K562 (cell line): ENCODE data around the gene NFKB2. TPM values are rescaled to one million over a fixed set of nuclear protein-coding genes. Genes with fewer than 3 reads are reported as not detected.
A peak's percentile ranks its signal among the peaks of the same experiment; 100 is the strongest.

Source experiments
- CCNT2 ChIP-seq: IDR thresholded peaks from 2 replicates; pipeline ENCODE4 v1.6.1; 2011; ENCODE audit warnings: borderline replicate concordance, low read depth, mild to moderate bottlenecking, moderate library complexity, mixed read lengths, low read length; ENCODE audit not compliant: insufficient read length; ENCODE audit errors: extremely low read depth
- DACH1 ChIP-seq: fragments of 450-650 bp; IDR thresholded peaks from 2 replicates; pipeline ENCODE4 v1.6.1; 2018; ENCODE audit not compliant: partially characterized antibody
- GTF2E2 ChIP-seq: fragments of 200-800 bp; sonication (Bioruptor generic); IDR thresholded peaks from 2 replicates; pipeline ENCODE4 v1.6.1; 2016; ENCODE audit warnings: missing genetic modification characterization, missing compliant biosample characterization
- GTF2F1 ChIP-seq: IDR thresholded peaks from 2 replicates; pipeline ENCODE4 v1.6.1; 2011; ENCODE audit warnings: low read depth, low read length, improper control_type of control experiment
- ILK ChIP-seq: fragments of 450-650 bp; IDR thresholded peaks from 2 replicates; pipeline ENCODE4 v1.6.1; 2016; ENCODE audit warnings: missing genetic modification characterization, low read depth, mild to moderate bottlenecking, missing compliant biosample characterization, moderate library complexity, borderline replicate concordance
- NCOA6 ChIP-seq: fragments of 450-650 bp; IDR thresholded peaks from 2 replicates; pipeline ENCODE4 v1.6.1; 2017; ENCODE audit warnings: mild to moderate bottlenecking
- NFXL1 ChIP-seq: fragments of 450-650 bp; formaldehyde crosslinking; IDR thresholded peaks from 2 replicates; pipeline ENCODE4 v1.4.0; 2021; ENCODE audit warnings: mild to moderate bottlenecking
- RB1 ChIP-seq: fragments of 450-650 bp; IDR thresholded peaks from 2 replicates; pipeline ENCODE4 v1.6.1; 2017; ENCODE audit warnings: low read depth, mild to moderate bottlenecking
- RBM15 ChIP-seq: fragments of 200-400 bp; formaldehyde crosslinking; IDR thresholded peaks from 2 replicates; pipeline ENCODE4 v1.6.1; 2018; ENCODE audit warnings: mild to moderate bottlenecking, low read length, moderate library complexity; ENCODE audit not compliant: insufficient read depth
- SIRT6 ChIP-seq: IDR thresholded peaks from one replicate; pipeline ENCODE4 v1.6.1; 2012; ENCODE audit warnings: low read depth, mild to moderate bottlenecking, control low read depth, inconsistent platforms, low read length, moderate library complexity
- SMC3 ChIP-seq: conservative IDR thresholded peaks from 2 replicates; pipeline ENCODE4 v1.6.1; 2011; ENCODE audit warnings: low read depth, low read length, improper control_type of control experiment; ENCODE audit not compliant: insufficient read depth
- ZBTB1 ChIP-seq: sonication (generic); formaldehyde crosslinking; IDR thresholded peaks from 2 replicates; pipeline ENCODE4 v1.8.1; 2023; ENCODE audit warnings: missing genetic modification reagents, low read depth, mild to moderate bottlenecking, borderline replicate concordance
- ZBTB11 ChIP-seq, 3 experiments: fragments of 200-800 bp in 1 of 3; fragments of 250-450 bp in 1 of 3; fragments of 450-650 bp in 1 of 3; sonication (Bioruptor Pico) in 1 of 3; sonication (Bioruptor generic) in 1 of 3; formaldehyde crosslinking in 1 of 3; IDR thresholded peaks; 2 replicates each; pipeline versions ENCODE4 v1.6.1 to v1.8.0; 2016 to 2022; ENCODE audit warnings: mild to moderate bottlenecking in 2 of 3, missing genetic modification characterization in 2 of 3, missing compliant biosample characterization in 1 of 3, moderate library complexity in 1 of 3
- ZBTB33 ChIP-seq: sonication (generic); formaldehyde crosslinking; IDR thresholded peaks from 2 replicates; pipeline ENCODE4 v1.8.1; 2023; ENCODE audit warnings: mild to moderate bottlenecking, missing genetic modification reagents
- ZBTB8A ChIP-seq: fragments of 450-650 bp; IDR thresholded peaks from 2 replicates; pipeline ENCODE4 v1.6.1; 2018; ENCODE audit warnings: mild to moderate bottlenecking, moderate library complexity; ENCODE audit not compliant: partially characterized antibody
- ZNF253 ChIP-seq: fragments of 250-450 bp; sonication (Bioruptor Pico); conservative IDR thresholded peaks from 2 replicates; pipeline ENCODE4 v1.6.1; 2021; ENCODE audit warnings: mild to moderate bottlenecking
- ZNF511 ChIP-seq: sonication (generic); formaldehyde crosslinking; IDR thresholded peaks from 2 replicates; pipeline ENCODE4 v1.8.0; 2022; ENCODE audit warnings: mild to moderate bottlenecking, missing genetic modification reagents
- ZNF584 ChIP-seq: fragments of 200-800 bp; sonication (Bioruptor generic); IDR thresholded peaks from 2 replicates; pipeline ENCODE4 v1.6.1; 2016; ENCODE audit warnings: low read depth, mild to moderate bottlenecking, missing genetic modification characterization, missing compliant biosample characterization
- polyA plus RNA-seq, 8 experiments: library from polyadenylated mRNA; depleted of rRNA in 4 of 8; stranded (reverse) in 5 of 8; unstranded in 3 of 8; fragments of >200 nt; fragmentation: Nextera tagmentation in 2 of 8; fragmentation: Illumina TruSeq in 1 of 8; extraction: Ambion mirVana in 2 of 8; extraction: Trizol in 1 of 8; gene quantifications; 2 replicates each; pipeline versions ENCODE4 v1.2.1 to v1.2.3, GENCODE V29; 2011 to 2014; ENCODE audit warnings: inconsistent platforms in 1 of 8, missing spikeins in 1 of 8
- total RNA-seq, 7 experiments: library from RNA; depleted of rRNA in 6 of 7; stranded (reverse); fragments of >200 nt in 6 of 7; fragmentation: Illumina TruSeq in 2 of 7; extraction: Trizol in 2 of 7; gene quantifications; 2 replicates each; pipeline versions ENCODE4 v1.2.1 to v1.2.3, GENCODE V29; 2011 to 2021; ENCODE audit warnings: low replicate concordance in 1 of 7

Gene NFKB2
- total and polyA plus RNA-seq, 9 of the 15 experiments (the other 6 are each of a cell fraction or from before 2014, with no cell fraction given): 0.07 to 20.3 (median 7.9) TPM

GRCh38 chr10:102389894-102390293 lies 5.6 kb upstream of the NFKB2 start (continued):
- no peak for TF ChIP-seq RBM15
- TF ChIP-seq ZNF253: no peak
- no peak for TF ChIP-seq NFXL1 (CRISPR knock-in tag)
- TF ChIP-seq ZNF511 (CRISPR knock-in tag): no peak
- no peak for TF ChIP-seq ZBTB33 (CRISPR knock-in tag)
- peak; percentile 45 for TF ChIP-seq DACH1
- no peak for TF ChIP-seq CCNT2
- no peak for TF ChIP-seq RB1
- TF ChIP-seq GTF2F1: no peak
- no peak for TF ChIP-seq ILK
- no peak for TF ChIP-seq NCOA6
- TF ChIP-seq ZBTB11 (CRISPR knock-in tag; IDR thresholded peaks at IDR 0.05): no peak
- TF ChIP-seq ZBTB8A: no peak
- TF ChIP-seq ZNF584 (CRISPR knock-in tag): no peak
- no peak for TF ChIP-seq SIRT6
- TF ChIP-seq ZBTB1 (CRISPR knock-in tag): no peak
- no peak for TF ChIP-seq GTF2E2 (tag)
- TF ChIP-seq SMC3: no peak
